Panc1 (cell line): ENCODE measurements around the gene RENBP.

Experiments
- POLR2AphosphoS5 ChIP-seq: IDR thresholded peaks from 2 replicates; pipeline ENCODE4 v1.6.1; 2012; ENCODE audit warnings: mild to moderate bottlenecking, low read depth, low read length, moderate library complexity
- SIN3A ChIP-seq: IDR thresholded peaks from 2 replicates; pipeline ENCODE4 v1.6.1; 2012; ENCODE audit warnings: low read depth, mild to moderate bottlenecking, low read length, moderate library complexity, borderline replicate concordance; ENCODE audit not compliant: insufficient read depth
- TCF7L2 ChIP-seq: IDR thresholded peaks from 2 replicates; pipeline ENCODE4 v1.6.1; 2011; ENCODE audit warnings: mild to moderate bottlenecking, low read depth, low read length, inconsistent platforms
- TF ChIP-seq, protein P1 (sequence below): fragments of 450-650 bp; IDR thresholded peaks from 2 replicates; pipeline ENCODE4 v1.5.1; 2017; ENCODE audit warnings: mild to moderate bottlenecking
- TF ChIP-seq, protein P2 (sequence below), 2 experiments: IDR thresholded peaks; 2 replicates each; pipeline ENCODE4 v1.6.1; 2011 to 2012; ENCODE audit warnings: low read depth in 2 of 2, control low read depth in 1 of 2, low read length in 1 of 2, mild to moderate bottlenecking in 1 of 2, moderate library complexity in 1 of 2; ENCODE audit not compliant: insufficient read depth in 1 of 2

DNA sequence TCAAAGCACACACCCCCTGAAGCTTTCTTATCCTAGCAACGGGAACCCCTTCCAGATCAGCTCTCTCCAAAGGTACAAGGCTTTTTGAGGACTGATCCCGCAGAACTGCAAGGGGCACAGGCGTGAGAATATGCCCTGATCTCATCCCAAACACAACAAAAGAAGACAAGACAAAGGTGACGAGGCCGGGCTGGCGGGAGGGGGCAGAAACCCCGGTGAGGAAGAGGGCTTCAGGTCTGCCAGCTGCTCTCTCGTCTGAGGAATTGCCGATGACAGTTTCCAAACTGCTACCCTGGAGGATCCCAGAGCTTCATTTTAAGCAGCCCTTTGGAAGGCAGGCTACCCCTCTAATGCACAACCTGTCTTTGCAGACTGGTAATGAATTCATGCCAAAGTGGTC lies 23.8 kb upstream of the RENBP start:
- no peak for TF ChIP-seq POLR2AphosphoS5
- TF ChIP-seq, protein P1, sequence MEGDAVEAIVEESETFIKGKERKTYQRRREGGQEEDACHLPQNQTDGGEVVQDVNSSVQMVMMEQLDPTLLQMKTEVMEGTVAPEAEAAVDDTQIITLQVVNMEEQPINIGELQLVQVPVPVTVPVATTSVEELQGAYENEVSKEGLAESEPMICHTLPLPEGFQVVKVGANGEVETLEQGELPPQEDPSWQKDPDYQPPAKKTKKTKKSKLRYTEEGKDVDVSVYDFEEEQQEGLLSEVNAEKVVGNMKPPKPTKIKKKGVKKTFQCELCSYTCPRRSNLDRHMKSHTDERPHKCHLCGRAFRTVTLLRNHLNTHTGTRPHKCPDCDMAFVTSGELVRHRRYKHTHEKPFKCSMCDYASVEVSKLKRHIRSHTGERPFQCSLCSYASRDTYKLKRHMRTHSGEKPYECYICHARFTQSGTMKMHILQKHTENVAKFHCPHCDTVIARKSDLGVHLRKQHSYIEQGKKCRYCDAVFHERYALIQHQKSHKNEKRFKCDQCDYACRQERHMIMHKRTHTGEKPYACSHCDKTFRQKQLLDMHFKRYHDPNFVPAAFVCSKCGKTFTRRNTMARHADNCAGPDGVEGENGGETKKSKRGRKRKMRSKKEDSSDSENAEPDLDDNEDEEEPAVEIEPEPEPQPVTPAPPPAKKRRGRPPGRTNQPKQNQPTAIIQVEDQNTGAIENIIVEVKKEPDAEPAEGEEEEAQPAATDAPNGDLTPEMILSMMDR = no peak
- no peak for TF ChIP-seq TCF7L2
- TF ChIP-seq, protein P2, sequence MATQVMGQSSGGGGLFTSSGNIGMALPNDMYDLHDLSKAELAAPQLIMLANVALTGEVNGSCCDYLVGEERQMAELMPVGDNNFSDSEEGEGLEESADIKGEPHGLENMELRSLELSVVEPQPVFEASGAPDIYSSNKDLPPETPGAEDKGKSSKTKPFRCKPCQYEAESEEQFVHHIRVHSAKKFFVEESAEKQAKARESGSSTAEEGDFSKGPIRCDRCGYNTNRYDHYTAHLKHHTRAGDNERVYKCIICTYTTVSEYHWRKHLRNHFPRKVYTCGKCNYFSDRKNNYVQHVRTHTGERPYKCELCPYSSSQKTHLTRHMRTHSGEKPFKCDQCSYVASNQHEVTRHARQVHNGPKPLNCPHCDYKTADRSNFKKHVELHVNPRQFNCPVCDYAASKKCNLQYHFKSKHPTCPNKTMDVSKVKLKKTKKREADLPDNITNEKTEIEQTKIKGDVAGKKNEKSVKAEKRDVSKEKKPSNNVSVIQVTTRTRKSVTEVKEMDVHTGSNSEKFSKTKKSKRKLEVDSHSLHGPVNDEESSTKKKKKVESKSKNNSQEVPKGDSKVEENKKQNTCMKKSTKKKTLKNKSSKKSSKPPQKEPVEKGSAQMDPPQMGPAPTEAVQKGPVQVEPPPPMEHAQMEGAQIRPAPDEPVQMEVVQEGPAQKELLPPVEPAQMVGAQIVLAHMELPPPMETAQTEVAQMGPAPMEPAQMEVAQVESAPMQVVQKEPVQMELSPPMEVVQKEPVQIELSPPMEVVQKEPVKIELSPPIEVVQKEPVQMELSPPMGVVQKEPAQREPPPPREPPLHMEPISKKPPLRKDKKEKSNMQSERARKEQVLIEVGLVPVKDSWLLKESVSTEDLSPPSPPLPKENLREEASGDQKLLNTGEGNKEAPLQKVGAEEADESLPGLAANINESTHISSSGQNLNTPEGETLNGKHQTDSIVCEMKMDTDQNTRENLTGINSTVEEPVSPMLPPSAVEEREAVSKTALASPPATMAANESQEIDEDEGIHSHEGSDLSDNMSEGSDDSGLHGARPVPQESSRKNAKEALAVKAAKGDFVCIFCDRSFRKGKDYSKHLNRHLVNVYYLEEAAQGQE (IDR thresholded peaks at IDR 0.05; ENCODE audit: insufficient read depth in 1 of 2, low read depth in 2 of 2, low read length in 1 of 2) = no peak
- TF ChIP-seq SIN3A = no peak
